Mesendoderm (in vitro differentiated cells): ENCODE data around the gene IRF4.
"Not testable (repeated sequence)": the region's sequence is repeated elsewhere in the genome, so short reads cannot be mapped to it uniquely, and the experiment has no call there.

Experiments
- DNase-seq: peaks from one replicate; pipeline ENCODE4 v3.0.0; 2013
- H2AK5ac ChIP-seq: 2 replicates; pipeline ENCODE4 v1.6.1; 2013; ENCODE audit warnings: low read length, inconsistent platforms
- H2BK120ac ChIP-seq: 2 replicates; pipeline ENCODE4 v1.6.1; 2013; ENCODE audit warnings: low read depth, mild to moderate bottlenecking, low read length, moderate library complexity, mixed read lengths
- H2BK15ac ChIP-seq: replicated peaks from 2 replicates; pipeline ENCODE4 v1.6.1; 2013; ENCODE audit warnings: low read depth, mild to moderate bottlenecking, moderate library complexity
- H2BK5ac ChIP-seq: 2 replicates; pipeline ENCODE4 v1.6.1; 2013; ENCODE audit warnings: low read length, inconsistent platforms
- H3K18ac ChIP-seq: 2 replicates; pipeline ENCODE4 v1.6.1; 2013; ENCODE audit warnings: mild to moderate bottlenecking, low read length, mixed read lengths
- H3K23ac ChIP-seq: one replicate; pipeline ENCODE4 v1.6.1; 2013; ENCODE audit warnings: low read length
- H3K27ac ChIP-seq: 2 replicates; pipeline ENCODE4 v1.5.1; 2013; ENCODE audit warnings: low read depth, mild to moderate bottlenecking, inconsistent platforms, low read length, moderate library complexity
- H3K27me3 ChIP-seq: 2 replicates; pipeline ENCODE4 v1.6.1; 2013; ENCODE audit warnings: low read length, control low read depth, mild to moderate bottlenecking, inconsistent platforms; ENCODE audit not compliant: insufficient read depth, poor library complexity
- H3K36me3 ChIP-seq: 2 replicates; pipeline ENCODE4 v1.6.1; 2013; ENCODE audit warnings: low read length, inconsistent platforms; ENCODE audit not compliant: control insufficient read depth, insufficient read depth
- H3K4ac ChIP-seq: one replicate; pipeline ENCODE4 v1.6.1; 2013; ENCODE audit warnings: low read depth, mild to moderate bottlenecking, low read length, moderate library complexity
- H3K4me1 ChIP-seq: 2 replicates; pipeline ENCODE4 v1.6.1; 2013; ENCODE audit warnings: low read depth, low read length, inconsistent platforms; ENCODE audit not compliant: control insufficient read depth
- H3K4me2 ChIP-seq: 2 replicates; pipeline ENCODE4 v1.6.1; 2013; ENCODE audit warnings: low read length
- H3K4me3 ChIP-seq: 2 replicates; pipeline ENCODE4 v1.5.1; 2013; ENCODE audit warnings: mild to moderate bottlenecking, low read length
- H3K56ac ChIP-seq: one replicate; pipeline ENCODE4 v1.6.1; 2013; ENCODE audit warnings: low read length
- H3K79me1 ChIP-seq: 2 replicates; pipeline ENCODE4 v1.6.1; 2013; ENCODE audit warnings: low read length, inconsistent platforms
- H3K79me2 ChIP-seq: 2 replicates; pipeline ENCODE4 v1.6.1; 2013; ENCODE audit warnings: mild to moderate bottlenecking, low read length; ENCODE audit not compliant: control insufficient read depth, insufficient read depth
- H3K9ac ChIP-seq: 2 replicates; pipeline ENCODE4 v1.6.1; 2013; ENCODE audit warnings: low read length, inconsistent platforms
- H4K5ac ChIP-seq: one replicate; pipeline ENCODE4 v1.6.1; 2013; ENCODE audit warnings: low read length
- H4K8ac ChIP-seq: one replicate; pipeline ENCODE4 v1.6.1; 2013; ENCODE audit warnings: low read depth, mild to moderate bottlenecking, control low read depth, low read length, moderate library complexity
- WGBS: extraction: QIAGEN DNeasy Blood & Tissue Kit; methylation state at CpG from one replicate; pipeline ENCODE4 v1.1.7; 2013; ENCODE audit warnings: low lambda C conversion rate, missing lambda C conversion rate; ENCODE audit not compliant: insufficient coverage; ENCODE audit errors: extremely low coverage; 5-methylcytosine and 5-hydroxymethylcytosine counted together

IRF4 gene

GRCh38 chr6:371851-372250 is 19.7 kb upstream of the IRF4 start:
- H2BK15ac ChIP-seq, H3K4ac ChIP-seq, H3K36me3 ChIP-seq, H3K27me3 ChIP-seq, H3K4me3 ChIP-seq, H2AK5ac ChIP-seq, H3K9ac ChIP-seq, H4K8ac ChIP-seq, DNase-seq, H3K23ac ChIP-seq, H3K79me1 ChIP-seq, H3K4me1 ChIP-seq, H3K18ac ChIP-seq, H3K56ac ChIP-seq, H3K27ac ChIP-seq, H4K5ac ChIP-seq, H2BK120ac ChIP-seq, H3K79me2 ChIP-seq, H3K4me2 ChIP-seq, H2BK5ac ChIP-seq: not testable (repeated sequence)
- no CpG with 5 or more reads among the region's 2 CpGs for WGBS

GRCh38 chr6:372336-372911 is 19.1 kb upstream of the IRF4 start:
- Histone ChIP-seq H2BK5ac (no peak overlapping the region), H3K18ac (no peak overlapping the region), H3K79me1 (no peaks in the 10 kb centered on the region), H2BK15ac (no peak overlapping the region), H3K4me2 (no peak overlapping the region), H3K27ac (no peak overlapping the region), H4K8ac (no peak overlapping the region), H3K56ac (no peak overlapping the region), H3K27me3 (no peaks in the 10 kb centered on the region), H3K9ac (no peak overlapping the region), H3K4me3 (no peak overlapping the region), H4K5ac (no peak overlapping the region), H3K23ac (no peak overlapping the region), H3K4me1 (no peaks in the 10 kb centered on the region), H2AK5ac (no peak overlapping the region), H3K36me3 (no peaks in the 10 kb centered on the region), H3K4ac (no peak overlapping the region), H2BK120ac (no peak overlapping the region), H3K79me2 (no peaks in the 10 kb centered on the region)
- no peak for DNase-seq
- WGBS = no CpG with 5 or more reads among the region's 16 CpGs

GRCh38 chr6:373031-373430 is 18.5 kb upstream of the IRF4 start:
- Histone ChIP-seq H3K4me3 (no peak overlapping the region), H4K5ac (no peak overlapping the region), H3K56ac (no peak overlapping the region), H3K36me3 (no peaks in the 10 kb centered on the region), H2AK5ac (no peak overlapping the region), H3K4me2 (no peak overlapping the region), H3K27ac (no peak overlapping the region), H3K23ac (no peak overlapping the region), H2BK120ac (no peak overlapping the region), H3K79me1 (no peaks in the 10 kb centered on the region), H3K9ac (no peak overlapping the region), H3K18ac (no peak overlapping the region), H3K27me3 (no peaks in the 10 kb centered on the region), H3K4ac (no peak overlapping the region), H3K79me2 (no peaks in the 10 kb centered on the region), H4K8ac (no peak overlapping the region), H2BK15ac (no peak overlapping the region), H2BK5ac (no peak overlapping the region), H3K4me1 (no peaks in the 10 kb centered on the region)
- no peak for DNase-seq
- no CpG with 5 or more reads among the region's 8 CpGs for WGBS

GRCh38 chr6:373773-374724 is 17.5 kb upstream of the IRF4 start:
- H2AK5ac ChIP-seq = no peak overlapping the region
- no peak overlapping the region for H3K27ac ChIP-seq
- no peak overlapping the region for H3K4me2 ChIP-seq
- H2BK5ac ChIP-seq = no peak overlapping the region
- no peaks in the 10 kb centered on the region for H3K36me3 ChIP-seq
- H3K4ac ChIP-seq = no peak overlapping the region
- no peak overlapping the region for H3K9ac ChIP-seq
- no peak overlapping the region for H3K23ac ChIP-seq
- no peaks in the 10 kb centered on the region for H3K79me2 ChIP-seq
- H2BK15ac ChIP-seq = no peak overlapping the region
- no peaks in the 10 kb centered on the region for H3K79me1 ChIP-seq
- no peaks in the 10 kb centered on the region for H3K4me1 ChIP-seq
- DNase-seq = no peak
- H2BK120ac ChIP-seq = no peak overlapping the region
- no peak overlapping the region for H3K18ac ChIP-seq
- H4K5ac ChIP-seq = no peak overlapping the region
- no peaks in the 10 kb centered on the region for H3K27me3 ChIP-seq
- H3K4me3 ChIP-seq = no peak overlapping the region
- no peak overlapping the region for H4K8ac ChIP-seq
- no CpG with 5 or more reads among the region's 26 CpGs for WGBS
- no peak overlapping the region for H3K56ac ChIP-seq

GRCh38 chr6:374956-375355 is 16.6 kb upstream of the IRF4 start:
- H3K4ac ChIP-seq = no peak overlapping the region
- peak overlapping the region; percentile 2 for H3K4me3 ChIP-seq
- H3K4me2 ChIP-seq = no peak overlapping the region
- DNase-seq = no peak
- no peak overlapping the region for H3K56ac ChIP-seq
- no peak overlapping the region for H2BK120ac ChIP-seq
- H3K4me1 ChIP-seq = no peaks in the 10 kb centered on the region
- H2BK15ac ChIP-seq = no peak overlapping the region
- no peaks in the 10 kb centered on the region for H3K36me3 ChIP-seq
- H3K27ac ChIP-seq = no peak overlapping the region
- H4K8ac ChIP-seq = no peak overlapping the region
- H3K79me1 ChIP-seq = no peaks in the 10 kb centered on the region
- H3K27me3 ChIP-seq = no peaks in the 10 kb centered on the region
- H3K18ac ChIP-seq = no peak overlapping the region
- no peak overlapping the region for H3K9ac ChIP-seq
- H2AK5ac ChIP-seq = no peak overlapping the region
- H3K79me2 ChIP-seq = no peaks in the 10 kb centered on the region
- H3K23ac ChIP-seq = no peak overlapping the region
- WGBS = no CpG with 5 or more reads among the region's 8 CpGs
- no peak overlapping the region for H2BK5ac ChIP-seq
- no peak overlapping the region for H4K5ac ChIP-seq
